Endothelial cell of umbilical vein (primary cell): ENCODE results near the gene KHK.

Experiments
- EZH2 ChIP-seq: IDR thresholded peaks from 2 replicates; pipeline ENCODE4 v1.6.1; 2012; ENCODE audit warnings: borderline replicate concordance, low read depth, mild to moderate bottlenecking, moderate library complexity, low read length, inconsistent platforms; ENCODE audit not compliant: severe bottlenecking
- POLR2A ChIP-seq: IDR thresholded peaks from 2 replicates; pipeline ENCODE4 v1.6.1; 2012; ENCODE audit warnings: low read depth, mild to moderate bottlenecking, control low read depth, low read length
- TF ChIP-seq, protein P1 (sequence below), 2 donors: IDR thresholded peaks; 1 replicate in 1 of 2; 2 replicates in 1 of 2; pipeline ENCODE4 v1.5.1; 2011; ENCODE audit warnings: low read length in 2 of 2, mild to moderate bottlenecking in 2 of 2, moderate library complexity in 2 of 2, control low read depth in 1 of 2, inconsistent platforms in 1 of 2, low read depth in 1 of 2; ENCODE audit not compliant: insufficient read depth in 1 of 2; ENCODE audit errors: extremely low read depth in 1 of 2

DNA sequence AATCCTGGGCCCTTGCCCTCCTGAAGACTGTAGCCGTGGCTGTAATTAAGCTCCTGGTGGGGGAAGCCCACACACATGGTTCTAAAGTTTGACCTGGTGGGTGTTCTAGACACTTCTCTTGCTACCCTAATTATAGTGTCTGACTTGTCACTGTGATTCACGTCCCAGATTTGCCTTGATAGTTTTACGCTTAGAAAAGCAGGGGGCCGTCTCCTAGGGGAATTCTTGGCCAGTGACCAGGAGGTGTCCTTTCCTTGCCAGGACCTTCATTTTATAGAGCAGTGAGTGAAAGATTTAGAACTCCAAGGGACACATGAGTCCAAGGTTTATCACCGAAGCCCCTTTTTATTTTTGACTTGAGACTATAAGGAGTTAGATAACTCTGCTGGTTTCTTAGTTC is 44.8 kb upstream of the KHK start:
- TF ChIP-seq EZH2 (no peak), POLR2A (no peak)
- TF ChIP-seq, protein P1, sequence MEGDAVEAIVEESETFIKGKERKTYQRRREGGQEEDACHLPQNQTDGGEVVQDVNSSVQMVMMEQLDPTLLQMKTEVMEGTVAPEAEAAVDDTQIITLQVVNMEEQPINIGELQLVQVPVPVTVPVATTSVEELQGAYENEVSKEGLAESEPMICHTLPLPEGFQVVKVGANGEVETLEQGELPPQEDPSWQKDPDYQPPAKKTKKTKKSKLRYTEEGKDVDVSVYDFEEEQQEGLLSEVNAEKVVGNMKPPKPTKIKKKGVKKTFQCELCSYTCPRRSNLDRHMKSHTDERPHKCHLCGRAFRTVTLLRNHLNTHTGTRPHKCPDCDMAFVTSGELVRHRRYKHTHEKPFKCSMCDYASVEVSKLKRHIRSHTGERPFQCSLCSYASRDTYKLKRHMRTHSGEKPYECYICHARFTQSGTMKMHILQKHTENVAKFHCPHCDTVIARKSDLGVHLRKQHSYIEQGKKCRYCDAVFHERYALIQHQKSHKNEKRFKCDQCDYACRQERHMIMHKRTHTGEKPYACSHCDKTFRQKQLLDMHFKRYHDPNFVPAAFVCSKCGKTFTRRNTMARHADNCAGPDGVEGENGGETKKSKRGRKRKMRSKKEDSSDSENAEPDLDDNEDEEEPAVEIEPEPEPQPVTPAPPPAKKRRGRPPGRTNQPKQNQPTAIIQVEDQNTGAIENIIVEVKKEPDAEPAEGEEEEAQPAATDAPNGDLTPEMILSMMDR (IDR thresholded peaks at IDR 0.05; ENCODE audit: extremely low read depth in 1 of 2, insufficient read depth in 1 of 2, low read depth in 1 of 2, low read length in 2 of 2), result no peak
